D721Med (cell line): ENCODE data around the gene ADAMTSL1.

Source experiments
- DNase-seq: peaks from one replicate; pipeline ENCODE4 v3.0.0; 2011; ENCODE audit warnings: low spot score; ENCODE audit not compliant: insufficient read length
- FAIRE-seq: peaks from 2 replicates; lab custom pipeline; 2011; peaks lifted over from hg19 to GRCh38; lab: Jason Lieb, UNC
- CTCF ChIP-seq: IDR thresholded peaks from 2 replicates; pipeline ENCODE4 v1.5.1; 2012; ENCODE audit warnings: mild to moderate bottlenecking, control low read depth; ENCODE audit not compliant: insufficient read depth; ENCODE audit errors: missing control alignments

ADAMTSL1 gene

GRCh38 chr9:18451406-18451805 is 22.5 kb upstream of the ADAMTSL1 start:
- DNase-seq (no peak), FAIRE-seq (no peak)
- no peak for TF ChIP-seq CTCF

- no peak for DNase-seq
- no peak for FAIRE-seq
- TF ChIP-seq CTCF, result no peak
Measured at GRCh38 chr9:18452276-18452675, 21.7 kb upstream of the ADAMTSL1 start.

- no peak for FAIRE-seq
- no peak for DNase-seq
- TF ChIP-seq CTCF, result no peak
Measured at GRCh38 chr9:18456624-18457237, 17.2 kb upstream of the ADAMTSL1 start.

- no peak for DNase-seq
- TF ChIP-seq CTCF, result no peak
- FAIRE-seq, result no peak
Measured at GRCh38 chr9:18457510-18457909, 16.4 kb upstream of the ADAMTSL1 start.

- no peak for FAIRE-seq
- DNase-seq, result no peak
Measured at GRCh38 chr9:18459962-18460584, 13.9 kb upstream of the ADAMTSL1 start.

GRCh38 chr9:18461496-18461895 is 12.5 kb upstream of the ADAMTSL1 start:
- DNase-seq (no peak), FAIRE-seq (no peak)

More at GRCh38 chr9:18459962-18460584, 13.9 kb upstream of the ADAMTSL1 start:
- TF ChIP-seq CTCF, result no peak

More at GRCh38 chr9:18461496-18461895, 12.5 kb upstream of the ADAMTSL1 start:
- TF ChIP-seq CTCF, result no peak
